Thoracic aorta endothelial cell (primary cell): ENCODE measurements around the gene LAD1. TPM values are rescaled to one million over a fixed set of nuclear protein-coding genes. Genes with fewer than 3 reads are reported as not detected.

Source experiments
- total RNA-seq: library from RNA; depleted of rRNA; stranded (reverse); fragments of >200 nt; gene quantifications from 2 replicates; pipeline ENCODE4 v1.2.3, GENCODE V29; 2012

The LAD1 gene, protein sequence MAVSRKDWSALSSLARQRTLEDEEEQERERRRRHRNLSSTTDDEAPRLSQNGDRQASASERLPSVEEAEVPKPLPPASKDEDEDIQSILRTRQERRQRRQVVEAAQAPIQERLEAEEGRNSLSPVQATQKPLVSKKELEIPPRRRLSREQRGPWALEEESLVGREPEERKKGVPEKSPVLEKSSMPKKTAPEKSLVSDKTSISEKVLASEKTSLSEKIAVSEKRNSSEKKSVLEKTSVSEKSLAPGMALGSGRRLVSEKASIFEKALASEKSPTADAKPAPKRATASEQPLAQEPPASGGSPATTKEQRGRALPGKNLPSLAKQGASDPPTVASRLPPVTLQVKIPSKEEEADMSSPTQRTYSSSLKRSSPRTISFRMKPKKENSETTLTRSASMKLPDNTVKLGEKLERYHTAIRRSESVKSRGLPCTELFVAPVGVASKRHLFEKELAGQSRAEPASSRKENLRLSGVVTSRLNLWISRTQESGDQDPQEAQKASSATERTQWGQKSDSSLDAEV
- total RNA-seq: not detected in 2 replicates

DNA sequence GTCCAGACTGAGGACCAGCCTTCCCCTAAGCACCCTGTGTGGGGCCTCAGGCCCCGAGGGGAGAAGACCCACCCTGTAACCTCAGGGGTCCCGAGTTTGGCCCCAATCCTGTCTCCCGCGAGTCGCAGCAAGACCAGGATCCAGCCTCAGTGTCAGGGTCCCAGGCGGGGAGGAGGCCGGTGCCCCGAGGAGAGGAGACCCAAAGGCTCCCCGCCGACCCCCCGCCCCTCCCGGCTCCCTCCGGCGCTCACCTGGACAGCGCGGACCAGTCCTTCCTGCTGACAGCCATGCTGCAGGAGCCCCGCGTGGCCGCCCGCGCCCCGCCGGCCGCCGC, at the start of gene LAD1:
Gene LAD1 (minus strand): TSS at position 307 of the 334 bp plus-strand sequence. CDS start 18 bp downstream, at position 289.

DNA sequence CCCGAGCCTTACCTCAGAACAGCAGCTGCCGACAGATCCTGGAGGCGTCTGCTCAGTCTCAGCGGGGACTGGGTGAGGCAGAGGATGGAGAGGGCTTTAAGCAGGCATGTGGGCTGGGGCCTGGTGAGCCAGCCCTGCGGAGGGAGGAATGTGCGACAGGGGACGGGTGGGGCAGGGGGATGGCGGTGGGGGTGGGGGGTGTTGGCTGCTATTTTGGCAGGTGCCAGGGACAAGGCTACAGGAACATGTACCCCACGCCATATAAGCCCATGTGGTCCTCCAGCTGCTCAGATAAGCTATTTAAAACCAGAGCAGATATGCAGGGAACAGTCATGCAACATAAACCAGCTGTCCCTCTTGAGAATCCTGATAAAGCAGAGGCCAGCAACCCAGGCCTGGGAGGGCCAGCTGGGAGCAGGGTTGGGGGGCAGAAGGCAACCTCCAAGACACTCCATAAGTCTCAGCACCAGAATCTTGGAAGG, 21.5 kb downstream of the LAD1 start, which contains the start of gene TNNT2:
Gene TNNT2 (minus strand): TSS at position 70 of the 482 bp plus-strand sequence. CDS start 4,426 bp downstream, outside the sequence.

Other genes starting within 250 kb of the LAD1 start
- 19.1 and 27.7 TPM in 2 replicates for gene TMEM9, start 244.8 kb downstream of the LAD1 start, total RNA-seq
- gene IGFN1, start 208.5 kb downstream of the LAD1 start, total RNA-seq: not detected in 2 replicates
- not detected in 2 replicates for gene PKP1, start 115.8 kb downstream of the LAD1 start, total RNA-seq
- gene TNNT2, start 21.6 kb downstream of the LAD1 start, total RNA-seq: 0.07 TPM in 1 of 2 replicates, not detected in the other
- gene TNNI1, start 22.4 kb upstream of the LAD1 start, total RNA-seq: under 0.01 TPM in 1 of 2 replicates, not detected in the other
- 26.6 and 29.9 TPM in 2 replicates for gene PHLDA3, start 69.9 kb upstream of the LAD1 start, total RNA-seq
- gene CSRP1, start 107.8 kb upstream of the LAD1 start, total RNA-seq: 364 and 440 TPM in 2 replicates
- gene NAV1, start 139.8 kb upstream of the LAD1 start, total RNA-seq: 66.8 and 74.4 TPM in 2 replicates